Adrenal gland (tissue), 5 donors: Measurements from ENCODE around the gene GALNT9.

Experiments used
- CTCF ChIP-seq, 6 experiments: fragments of 450-650 bp in 4 of 6; fragments of 200-600 bp in 2 of 6; sonication (generic) in 1 of 6; IDR thresholded peaks; 1 replicate in 5 of 6; 2 replicates in 1 of 6; pipeline versions ENCODE4 v1.5.1 to v1.8.0; 2016 to 2021; ENCODE audit warnings: antibody characterized with exemption in 6 of 6, mild to moderate bottlenecking in 2 of 6, moderate library complexity in 1 of 6
- POLR2A ChIP-seq, 2 donors: fragments of 450-650 bp; IDR thresholded peaks; one replicate each; pipeline ENCODE4 v1.6.1; 2017; ENCODE audit warnings: antibody characterized with exemption in 2 of 2, mild to moderate bottlenecking in 2 of 2, moderate library complexity in 1 of 2
- donor health status: DM: no; HTN: no; CAD: no.

DNA sequence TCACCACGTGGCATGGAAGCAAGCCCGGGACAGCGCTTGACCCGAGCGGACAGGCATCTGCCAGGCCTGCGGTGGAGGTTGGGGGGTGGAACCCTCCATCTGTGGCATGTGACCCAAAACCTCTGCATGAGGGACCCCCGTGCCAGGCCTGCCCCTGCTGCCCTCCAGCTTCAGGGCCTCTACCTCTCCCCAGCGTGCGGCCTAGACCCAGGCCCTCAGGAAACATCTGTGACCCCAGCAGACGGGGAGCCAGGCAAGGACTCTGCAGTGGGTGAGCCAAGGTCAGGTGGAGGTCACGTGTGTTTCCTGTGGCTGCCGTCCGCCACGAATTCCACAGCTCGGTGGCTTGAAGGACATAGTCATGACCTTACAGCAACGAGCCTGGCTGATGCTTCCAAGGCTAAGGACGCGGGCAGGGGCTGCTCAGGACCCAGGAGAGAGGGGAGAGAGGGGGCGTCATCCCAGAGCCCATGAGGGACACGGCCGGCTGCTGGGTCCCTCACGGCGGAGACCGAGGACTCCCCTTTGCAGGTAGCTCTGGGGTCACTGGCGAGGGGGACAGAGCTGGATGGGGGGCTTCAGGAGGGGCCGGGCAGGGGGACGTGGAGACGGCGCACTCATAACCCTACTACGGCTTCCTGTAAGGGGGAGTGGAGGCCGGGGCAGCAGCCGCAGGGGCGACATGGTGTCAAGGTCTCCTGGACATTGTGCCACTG, 91.5 kb downstream of the GALNT9 start:
- TF ChIP-seq CTCF (IDR thresholded peaks at IDR 0.05) (no peak), POLR2A (IDR thresholded peaks at IDR 0.05) (no peak)
